Activated CD8-positive, alpha-beta memory T cell treated with anti-CD3 and anti-CD28 coated beads, Interleukin-2, amount 50 U/mL, for 48 hours (primary cell): Measurements from ENCODE around the gene FAM72A.
"Not testable (repeated sequence)": the region's sequence is repeated elsewhere in the genome, so short reads cannot be mapped to it uniquely, and the experiment has no call there.

Experiments
- DNase-seq: peaks from one replicate; pipeline ENCODE4 v3.0.0-alpha.2; 2020

The FAM72A gene

DNA sequence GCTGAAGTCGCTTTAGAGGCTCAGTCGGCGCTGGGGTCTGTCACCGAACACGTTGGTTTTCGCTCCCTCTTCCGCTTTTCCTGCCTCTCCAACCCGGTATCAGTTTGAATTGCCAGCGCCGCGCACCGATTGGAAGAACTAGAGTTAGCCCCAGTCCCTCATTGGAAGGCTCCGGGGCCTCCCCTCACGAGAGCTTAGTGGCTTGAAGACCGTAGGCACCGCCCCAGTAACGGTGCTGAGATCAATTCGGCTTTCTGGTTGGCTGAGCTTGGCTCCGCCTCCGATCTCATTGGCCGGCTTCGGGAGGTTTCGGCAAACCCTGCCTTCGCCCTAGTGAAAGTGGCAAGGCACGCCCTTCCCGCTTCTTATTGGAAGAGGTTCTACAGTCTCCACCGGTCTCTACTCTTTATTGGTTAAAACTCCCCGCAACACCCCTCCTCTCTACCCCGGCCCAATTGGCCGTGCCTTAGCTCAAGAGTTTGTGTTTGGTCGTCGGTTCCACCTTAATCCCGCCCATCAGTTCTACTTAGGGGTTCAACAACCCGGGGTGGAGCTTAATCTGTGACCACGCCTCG, at the start of gene FAM72A:
Gene FAM72A, minus strand, starts transcription at position 51 of the 575 bp plus-strand sequence. CDS start 814 bp downstream, outside the sequence.
- DNase-seq: peak; percentile 92

DNA sequence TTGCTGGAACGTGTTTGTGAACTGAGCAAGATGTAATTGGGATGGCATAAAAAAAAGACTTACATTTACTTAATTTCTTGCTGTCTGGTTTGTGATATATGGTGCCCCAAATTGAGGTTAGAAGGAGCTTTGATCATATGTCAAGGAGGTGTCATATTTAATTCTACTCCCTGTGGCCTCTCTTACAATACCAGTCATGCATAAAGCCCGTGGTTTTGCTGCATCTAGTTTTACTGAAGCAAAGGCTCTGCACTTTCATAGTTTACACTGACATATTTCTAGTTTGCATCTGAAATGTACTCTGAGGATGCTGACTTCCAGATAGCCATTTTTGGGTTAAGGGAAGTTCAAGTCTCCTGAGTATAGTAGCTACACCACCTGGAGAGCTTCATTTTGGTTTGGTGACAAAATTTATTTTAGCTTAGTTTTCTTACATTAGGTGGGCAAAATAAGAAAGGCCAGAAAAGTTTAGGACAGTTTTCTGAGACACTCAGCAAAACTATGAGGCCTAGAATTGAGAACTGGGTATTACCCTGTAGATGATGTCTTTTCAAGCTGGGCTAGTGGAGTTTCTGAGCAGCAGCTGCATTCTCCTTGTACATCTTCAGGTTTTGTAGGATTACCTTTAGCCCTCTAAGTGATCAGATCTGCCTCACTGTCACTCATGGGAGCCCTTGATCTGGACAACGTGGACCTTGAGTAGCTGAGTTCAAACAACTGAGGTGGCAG, 48.5 kb upstream of the FAM72A start:
- DNase-seq: not testable (repeated sequence)

- DNase-seq: not testable (repeated sequence)
Observed at GRCh38 chr1:206246129-206246886, 43.7 kb upstream of the FAM72A start.

- not testable (repeated sequence) for DNase-seq
Observed at GRCh38 chr1:206245479-206245878, 42.8 kb upstream of the FAM72A start.

DNA sequence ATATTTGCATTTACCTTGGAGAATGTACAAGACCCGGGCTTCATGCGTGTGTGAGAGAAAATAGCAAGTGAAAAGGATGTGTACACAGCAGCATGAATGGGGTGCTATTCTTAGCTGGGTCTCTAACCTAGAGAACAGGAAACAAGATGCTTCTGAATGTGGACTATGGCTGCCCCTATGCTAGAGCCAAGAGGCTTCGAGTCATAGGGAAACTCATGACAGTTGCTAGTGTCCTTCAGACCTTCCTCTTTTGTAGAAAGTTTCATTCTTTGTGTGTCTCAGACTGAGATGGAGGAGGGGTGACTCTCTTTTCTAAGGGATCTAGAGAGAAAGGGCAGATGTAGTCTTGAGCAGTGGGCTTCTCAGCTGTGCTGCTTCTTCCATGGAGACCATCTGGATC, 40.7 kb upstream of the FAM72A start:
- not testable (repeated sequence) for DNase-seq

DNA sequence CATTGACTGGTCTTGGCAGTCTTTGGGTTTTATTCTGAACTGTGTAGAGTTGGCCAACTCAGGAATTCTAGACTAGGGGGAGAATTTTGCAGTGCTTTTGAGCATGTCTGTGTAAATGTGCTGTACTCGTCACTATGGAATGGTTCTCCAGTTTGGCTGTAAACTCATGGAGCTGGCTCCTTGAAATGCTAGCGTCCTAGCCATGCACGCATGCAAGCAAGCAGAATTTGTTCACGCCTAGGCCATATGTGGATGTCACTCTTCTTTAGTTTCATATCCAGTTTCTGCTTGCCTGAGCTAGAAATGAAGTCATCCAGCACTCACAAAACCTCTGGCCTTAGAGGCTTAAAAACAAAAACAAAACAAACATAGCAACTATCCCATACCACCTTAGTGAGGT, 37.6 kb upstream of the FAM72A start:
- DNase-seq: not testable (repeated sequence)

- not testable (repeated sequence) for DNase-seq
Observed at GRCh38 chr1:206235190-206235589, 32.6 kb upstream of the FAM72A start.

DNA sequence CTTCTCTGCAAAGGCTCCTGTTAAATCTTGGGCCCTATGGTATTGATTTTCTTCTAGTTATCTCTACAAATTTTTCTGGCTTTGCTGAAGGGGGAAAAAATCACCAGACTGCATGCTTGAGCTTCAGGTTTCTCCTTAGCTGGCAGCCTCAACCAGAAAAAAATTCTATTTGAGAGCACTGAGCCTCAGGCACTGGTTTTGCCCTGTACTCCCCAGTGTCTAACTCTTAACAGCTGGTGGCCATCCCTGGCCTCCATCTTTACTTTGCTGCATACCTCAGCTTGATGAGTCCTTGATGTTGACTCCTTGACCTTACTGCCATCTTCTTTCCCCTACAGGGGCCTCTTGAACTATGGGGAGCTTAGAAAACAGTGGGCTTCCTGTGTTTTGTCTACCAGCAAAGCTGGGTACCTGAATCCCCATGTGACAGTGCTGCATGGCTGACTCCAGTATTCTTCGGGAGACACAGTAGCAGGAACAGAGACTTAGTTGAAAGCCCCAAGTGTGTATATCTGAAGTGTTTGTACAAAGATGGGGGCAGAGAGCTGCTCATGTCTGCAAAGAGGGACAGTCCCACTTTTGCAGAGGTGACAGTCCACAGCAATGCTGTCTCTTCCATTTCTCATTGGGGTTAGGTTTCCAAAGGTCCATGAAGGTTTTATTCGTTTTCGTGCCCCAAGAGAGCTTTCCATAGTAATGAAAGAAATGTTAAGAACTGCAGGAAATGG, 31.7 kb upstream of the FAM72A start:
- DNase-seq: not testable (repeated sequence)

- not testable (repeated sequence) for DNase-seq
Observed at GRCh38 chr1:206232970-206233645, 30.5 kb upstream of the FAM72A start.

DNA sequence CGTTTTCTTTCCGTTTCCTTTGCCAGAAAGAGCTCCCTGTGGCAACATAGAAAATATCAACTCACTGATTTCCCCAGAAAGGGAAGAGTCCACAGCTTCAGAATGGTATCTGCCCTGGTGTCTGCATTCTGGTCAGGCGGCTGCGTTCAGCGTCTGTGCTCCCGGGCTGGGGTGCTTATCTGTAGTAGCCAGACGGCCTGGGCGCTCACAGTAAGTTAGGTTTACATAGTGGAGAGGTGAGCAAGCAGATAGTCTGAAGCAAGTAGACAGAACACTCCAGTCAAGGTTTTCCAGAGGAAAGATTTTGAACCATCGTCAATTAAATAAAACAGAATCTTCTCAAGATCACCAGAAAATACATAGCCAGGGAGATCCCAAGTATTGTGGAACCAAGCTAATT, 29.4 kb upstream of the FAM72A start:
- DNase-seq: not testable (repeated sequence)

DNA sequence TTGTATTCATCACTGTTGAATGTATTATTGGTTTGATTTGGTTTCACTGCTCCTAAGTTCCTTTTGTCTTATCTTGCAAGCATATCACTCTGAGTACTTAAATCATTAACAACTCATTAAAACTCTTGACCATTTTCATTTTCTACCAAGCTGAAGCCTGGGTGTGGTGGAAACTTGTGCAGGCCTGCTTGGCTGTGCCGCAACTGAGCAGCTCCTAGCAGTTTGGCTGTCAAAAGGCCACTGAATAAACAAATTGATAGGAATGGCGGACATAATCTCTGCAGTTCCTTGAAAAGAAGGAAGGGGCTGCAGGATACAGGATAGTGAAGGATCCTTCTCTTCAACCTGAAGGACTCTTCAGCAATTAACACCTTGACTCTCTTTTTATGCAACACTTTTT, 26.6 kb upstream of the FAM72A start:
- not testable (repeated sequence) for DNase-seq

GRCh38 chr1:206226886-206227285, 24.2 kb upstream of the FAM72A start:
- DNase-seq: not testable (repeated sequence)

- DNase-seq: not testable (repeated sequence)
Observed at GRCh38 chr1:206225386-206225785, 22.7 kb upstream of the FAM72A start.

GRCh38 chr1:206224190-206224776, 21.6 kb upstream of the FAM72A start:
- DNase-seq: not testable (repeated sequence)

GRCh38 chr1:206221585-206221984, 18.9 kb upstream of the FAM72A start:
- DNase-seq: not testable (repeated sequence)

DNA sequence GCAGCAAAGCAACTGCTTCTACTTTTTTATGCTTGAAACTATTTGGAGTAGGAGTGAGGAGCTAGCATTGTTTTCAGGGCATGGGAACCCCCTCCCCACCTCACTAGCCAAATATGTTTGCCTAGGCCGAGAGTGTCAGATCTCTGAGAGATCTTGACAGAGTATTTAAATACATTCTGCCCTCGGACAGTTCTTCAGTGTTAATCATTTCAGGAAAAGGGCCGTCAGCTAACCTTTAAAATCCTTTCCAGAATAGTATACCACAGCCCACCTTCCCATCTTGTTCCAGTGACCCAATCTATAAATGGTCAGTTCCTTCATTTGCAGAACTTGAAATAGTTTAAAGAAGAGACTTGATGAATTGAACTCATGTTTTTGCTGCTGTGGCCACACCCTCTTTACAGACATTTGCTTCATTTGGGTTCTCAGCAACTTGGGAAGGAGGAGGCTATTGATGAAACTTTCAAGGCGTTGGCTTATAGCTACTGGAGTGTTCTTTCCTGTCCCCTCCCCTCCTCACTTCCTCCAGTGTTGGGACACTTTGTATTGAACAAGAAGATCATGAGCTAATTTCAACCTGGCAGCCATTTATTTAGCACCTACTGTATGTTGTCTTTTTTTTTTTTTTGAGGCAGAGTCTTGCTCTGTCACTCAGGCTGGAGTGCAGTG, 17.8 kb upstream of the FAM72A start:
- DNase-seq: not testable (repeated sequence)

- DNase-seq: not testable (repeated sequence)
Observed at GRCh38 chr1:206219514-206220331, 17.1 kb upstream of the FAM72A start.

DNA sequence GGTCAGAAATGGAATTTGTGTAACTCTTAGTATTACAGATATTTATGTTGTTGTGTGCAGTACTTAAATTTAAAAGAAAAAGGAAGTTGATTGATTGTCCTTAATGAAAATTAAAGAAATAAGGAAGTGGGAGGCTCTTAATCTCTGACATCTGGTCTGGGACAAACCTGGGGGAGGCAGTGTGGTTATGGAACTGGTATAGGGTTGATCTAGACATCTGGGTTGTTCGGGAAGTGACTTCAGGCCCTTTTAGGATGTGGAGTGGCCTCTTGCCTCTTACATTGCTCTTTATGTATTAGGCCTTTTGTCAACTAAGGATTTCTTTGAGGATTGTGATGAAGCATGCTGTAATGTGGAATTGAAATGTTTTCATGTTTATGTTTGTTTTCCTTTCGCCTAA, 16.1 kb upstream of the FAM72A start:
- not testable (repeated sequence) for DNase-seq

DNA sequence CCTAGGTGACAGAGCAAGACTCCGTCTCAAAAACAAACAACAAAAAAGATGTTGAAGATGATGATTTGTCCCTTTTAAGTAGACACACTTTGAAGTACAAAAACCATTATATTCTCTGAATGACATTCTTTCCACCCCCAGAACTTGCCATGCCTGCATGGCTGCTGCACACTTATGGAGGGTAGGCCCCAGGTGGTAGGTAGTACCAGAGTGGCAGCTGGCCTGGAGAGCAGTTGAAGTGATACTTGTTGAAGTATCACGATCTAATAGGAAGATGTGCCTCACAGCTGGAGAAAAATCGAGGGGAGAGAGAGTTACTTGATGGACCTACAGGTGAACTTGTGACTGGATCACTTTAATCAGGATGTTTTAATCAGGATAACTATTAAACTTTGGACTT, 15.6 kb upstream of the FAM72A start:
- not testable (repeated sequence) for DNase-seq
